ENCODE results near the gene SIPA1L3. TPM values are rescaled to one million over a fixed set of nuclear protein-coding genes. Genes with fewer than 3 reads are reported as not detected.

The SIPA1L3 gene
- polyA plus RNA-seq, 1 of the 3 experiments (the other 2 are of a cell fraction) = 11.6 TPM

DNA sequence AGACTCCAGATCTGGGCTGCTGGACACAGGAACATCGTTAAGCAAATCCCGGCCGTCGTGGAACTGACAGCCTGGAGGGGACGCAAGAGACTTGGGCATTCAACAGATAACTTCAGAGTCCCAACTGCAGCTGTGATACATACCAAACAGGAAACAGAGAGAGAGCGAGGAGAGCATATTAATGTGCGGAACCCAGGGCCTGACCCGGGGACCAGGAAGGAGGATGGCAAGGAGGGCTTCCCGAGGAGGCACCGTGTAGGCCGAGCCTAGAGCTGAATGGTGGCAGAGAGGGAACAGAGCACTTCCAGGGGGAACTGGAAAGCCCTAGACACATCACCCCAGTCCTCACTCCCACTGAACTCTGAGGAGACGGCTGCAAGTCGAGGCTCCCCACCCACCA lies 68.1 kb downstream of the SIPA1L3 start:
- ChIA-PET CTCF (interaction anchor here (0.9 kb wide), 1 partner anchor 25 kb away, joined by 3 read pairs; no protein-coding TSS in a partner anchor), POLR2A (no interaction called here)
- 93% methylated on average over 13 of the region's 13 CpGs for WGBS (ENCODE audit: low lambda C conversion rate)
- Histone ChIP-seq H3K27me3 (ENCODE audit: insufficient read depth) (no peaks in the 10 kb centered on the region), H3F3A (replicated peaks; ENCODE audit: insufficient read depth) (peaks cover 7% of the 10 kb centered on the region), H3K4me3 (ENCODE audit: low read depth in 2 of 2, low read length in 1 of 2) (no peak overlapping the region), H3K4me1 (ENCODE audit: control insufficient read depth in 1 of 2, insufficient read depth in 2 of 2, low read depth in 1 of 2, low read length in 1 of 2) (peaks cover 4 to 6% of the 10 kb centered on the region in 2 experiments; a peak in 1 of 4 replicates), H3K4me2 (no peak overlapping the region), H3K9me2 (no peaks in the 10 kb centered on the region), H3K27ac (ENCODE audit: low read depth in 2 of 2, low read length in 1 of 2) (no peak overlapping the region), H3K79me2 (ENCODE audit: insufficient read depth) (peaks cover 95% of the 10 kb centered on the region), H3K9me3 (no peaks in the 10 kb centered on the region), H3K9ac (no peak overlapping the region), H2AFZ (ENCODE audit: low read depth) (no peak overlapping the region), H3K36me3 (replicated peaks in 1 of 2; ENCODE audit: control insufficient read depth in 1 of 2, insufficient read depth in 2 of 2, low read length in 1 of 2) (no peaks in the 10 kb centered on the region), H4K20me1 (ENCODE audit: insufficient read depth) (no peaks in the 10 kb centered on the region)
- no peak for DNase-seq
- no peak for TF ChIP-seq EP300 (IDR thresholded peaks at IDR 0.05; ENCODE audit: borderline replicate concordance in 1 of 2, low read depth in 1 of 2, low read length in 1 of 2)
- no peak for TF ChIP-seq CTCF (IDR thresholded peaks at IDR 0.05)
- no peak for TF ChIP-seq ZBTB33 (IDR thresholded peaks at IDR 0.05; ENCODE audit: borderline replicate concordance, low read depth)
- no peak for TF ChIP-seq TAF1 (IDR thresholded peaks at IDR 0.05; ENCODE audit: borderline replicate concordance, low read depth, low read length)
- no peak for TF ChIP-seq MXI1 (IDR thresholded peaks at IDR 0.05; ENCODE audit: low read depth, low read length)
- TF ChIP-seq YY1 (IDR thresholded peaks at IDR 0.05; ENCODE audit: low read depth) = no peak
- TF ChIP-seq GATA2 (CRISPR knock-in tag; IDR thresholded peaks at IDR 0.05) = no peak
- no peak for TF ChIP-seq REST (IDR thresholded peaks at IDR 0.05; ENCODE audit: low read depth, low read length)
- no peak for TF ChIP-seq JUND (IDR thresholded peaks at IDR 0.05)
- no peak for TF ChIP-seq CHD2 (IDR thresholded peaks at IDR 0.05; ENCODE audit: low read length, partially characterized antibody)

All from SK-N-SH (cell line).